Epithelial cell of esophagus (primary cell): ENCODE measurements around the gene TPPP3.

Experiments
- DNase-seq: peaks from one replicate; pipeline ENCODE4 v3.0.0; 2010; ENCODE audit warnings: low read depth
- H3K4me3 ChIP-seq: 2 replicates; pipeline ENCODE4 v1.5.1; 2011; ENCODE audit warnings: mild to moderate bottlenecking, low read length, control low read depth
- CTCF ChIP-seq: IDR thresholded peaks from 2 replicates; pipeline ENCODE4 v1.5.1; 2011; ENCODE audit warnings: low read depth, mild to moderate bottlenecking, low read length, control low read depth, inconsistent platforms; ENCODE audit not compliant: insufficient read depth; ENCODE audit errors: missing control alignments

Gene TPPP3

DNA sequence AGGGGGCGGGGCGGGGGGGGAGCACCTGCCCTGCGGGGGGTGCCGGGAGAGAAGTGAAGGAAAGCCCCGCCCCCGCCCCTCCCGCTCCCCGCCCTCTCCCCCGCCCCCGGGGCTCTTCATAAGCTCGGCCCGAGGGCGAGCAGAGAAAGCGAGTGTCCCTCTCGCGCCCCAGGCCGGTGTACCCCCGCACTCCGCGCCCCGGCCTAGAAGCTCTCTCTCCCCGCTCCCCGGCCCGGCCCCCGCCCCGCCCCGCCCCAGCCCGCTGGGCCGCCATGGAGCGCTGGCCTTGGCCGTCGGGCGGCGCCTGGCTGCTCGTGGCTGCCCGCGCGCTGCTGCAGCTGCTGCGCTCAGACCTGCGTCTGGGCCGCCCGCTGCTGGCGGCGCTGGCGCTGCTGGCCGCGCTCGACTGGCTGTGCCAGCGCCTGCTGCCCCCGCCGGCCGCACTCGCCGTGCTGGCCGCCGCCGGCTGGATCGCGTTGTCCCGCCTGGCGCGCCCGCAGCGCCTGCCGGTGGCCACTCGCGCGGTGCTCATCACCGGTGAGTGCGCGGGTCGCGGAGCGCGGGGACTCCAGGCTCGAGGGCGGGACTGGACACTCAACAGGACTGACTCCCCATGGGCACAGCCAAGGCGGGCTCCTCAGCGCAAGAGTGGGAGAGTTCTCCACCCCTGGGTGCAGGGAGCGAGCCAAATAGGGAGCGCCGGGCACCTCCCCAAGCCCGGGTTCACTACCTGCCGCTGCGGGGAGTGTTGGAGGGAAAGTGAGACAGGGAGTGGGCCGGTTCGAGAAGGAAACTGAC lies 37.9 kb upstream of the TPPP3 start, which contains the start of gene HSD11B2:
Gene HSD11B2, plus strand, starts transcription at position 145 of the 798 bp plus-strand sequence. Its CDS starts 128 bp downstream, at position 273.
- no peak for TF ChIP-seq CTCF
- peak within 1 kb of the TSS; percentile 39 for H3K4me3 ChIP-seq
- peak; percentile 65 for DNase-seq

GRCh38 chr16:67430504-67430976 lies 37.2 kb upstream of the TPPP3 start:
- DNase-seq, result peak; percentile 53
- peak overlapping the region; percentile 39 for H3K4me3 ChIP-seq
- TF ChIP-seq CTCF, result no peak

DNA sequence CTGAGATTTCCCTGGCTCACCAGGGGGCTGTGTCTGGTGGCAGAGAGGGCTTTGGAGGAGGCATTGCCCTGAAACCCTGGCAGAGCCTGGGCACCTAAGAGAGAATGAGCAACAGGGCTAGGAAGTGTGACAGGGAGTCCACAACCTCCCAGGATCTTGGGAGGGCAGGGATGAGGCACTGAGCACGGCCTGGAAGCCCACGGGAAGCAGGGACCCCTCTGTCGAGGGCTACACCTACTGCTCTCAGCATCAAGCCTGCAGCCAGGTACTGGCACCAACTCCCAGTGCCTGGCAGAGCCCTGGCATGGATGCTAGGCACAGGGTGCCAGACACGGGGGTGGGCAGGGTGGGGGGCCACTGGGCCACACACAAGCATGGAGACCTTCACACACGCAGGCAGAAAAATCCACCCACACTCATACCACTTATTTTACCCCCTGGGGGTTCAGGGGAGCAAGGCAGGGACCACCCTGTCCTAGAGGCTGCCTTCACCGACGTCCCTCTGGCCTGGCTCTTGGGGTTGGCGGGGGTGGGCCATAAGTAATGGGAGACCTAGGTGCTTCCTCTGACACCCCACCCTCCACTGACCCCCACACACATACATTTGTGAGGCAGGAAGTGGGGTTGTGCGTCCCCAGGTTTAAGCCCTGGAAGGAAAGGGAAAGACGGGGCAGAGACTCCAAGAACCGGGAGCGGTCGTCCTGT lies 36.7 kb upstream of the TPPP3 start:
- H3K4me3 ChIP-seq, result peak overlapping the region; percentile 39
- TF ChIP-seq CTCF, result no peak

DNA sequence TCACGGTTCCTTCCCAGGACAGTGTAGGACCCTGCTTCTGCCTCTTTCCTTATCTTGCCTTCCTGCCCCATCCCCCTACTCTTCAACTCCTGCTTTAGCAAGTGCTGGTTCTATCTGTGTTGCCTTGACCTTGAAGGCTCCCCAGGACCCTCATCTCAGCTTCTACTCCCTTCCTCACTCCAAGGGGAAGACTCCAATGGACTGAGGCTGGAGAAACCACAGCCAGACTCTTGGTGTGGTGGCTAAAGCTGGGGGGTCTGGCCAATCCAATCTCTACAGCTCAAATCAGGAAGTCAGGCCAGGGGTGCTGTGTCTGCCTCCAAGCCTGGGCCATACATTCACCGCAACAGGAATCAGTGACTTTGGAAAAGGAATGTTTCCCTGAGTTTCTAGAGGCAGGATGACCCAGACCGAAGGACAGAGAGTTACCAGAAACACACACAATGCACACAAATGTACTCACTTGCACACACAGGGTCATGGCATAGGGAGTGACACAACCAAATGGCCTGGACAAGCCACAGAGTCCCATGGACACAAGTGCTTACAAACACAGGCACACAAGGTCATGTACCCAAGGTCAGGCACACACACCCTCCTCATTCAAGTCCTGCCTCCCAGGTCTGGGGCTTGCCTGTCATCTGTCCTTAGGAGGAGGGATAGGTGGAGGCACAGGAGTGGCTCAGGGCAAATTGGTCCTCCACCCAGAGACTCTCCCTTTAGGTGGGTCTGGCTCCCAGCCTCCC lies 35.9 kb upstream of the TPPP3 start:
- TF ChIP-seq CTCF, result no peak
- H3K4me3 ChIP-seq, result no peak overlapping the region
- no peak for DNase-seq

More for the DNA sequence above, 36.7 kb upstream of the TPPP3 start:
- DNase-seq, result no peak

- H3K4me3 ChIP-seq, result no peak overlapping the region
- DNase-seq, result peak; percentile 62
- TF ChIP-seq CTCF, result peak; percentile 93
Observed at GRCh38 chr16:67428146-67428731, 34.9 kb upstream of the TPPP3 start.

- no peak for TF ChIP-seq CTCF
- DNase-seq, result no peak
- H3K4me3 ChIP-seq, result no peak overlapping the region
Observed at GRCh38 chr16:67426950-67427349, 33.7 kb upstream of the TPPP3 start.
